Measurements from ENCODE around the gene IPO11.

DNA sequence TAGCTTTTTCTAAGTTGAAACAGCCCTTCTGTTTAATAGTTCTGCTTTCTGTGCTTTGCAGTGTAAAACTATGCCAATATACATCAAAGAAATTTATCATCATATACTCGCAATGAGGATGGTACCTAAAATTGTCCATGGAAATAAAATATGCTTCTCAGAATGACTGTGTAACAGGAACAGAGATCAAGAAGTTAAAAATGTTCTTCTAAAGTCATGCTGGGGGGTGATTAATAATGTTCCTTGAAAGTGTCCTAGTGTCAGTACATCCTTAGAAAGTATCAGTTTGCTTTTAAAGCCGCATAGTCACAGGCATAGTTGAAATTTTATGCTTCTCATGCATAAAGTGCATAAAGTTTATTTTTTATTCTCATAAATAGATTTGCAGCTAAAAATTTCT lies 162.0 kb downstream of the IPO11 start:
- TF ChIP-seq EZH2phosphoT487 (IDR thresholded peaks at IDR 0.05; ENCODE audit: borderline replicate concordance), result no peak
- TF ChIP-seq, protein P1, sequence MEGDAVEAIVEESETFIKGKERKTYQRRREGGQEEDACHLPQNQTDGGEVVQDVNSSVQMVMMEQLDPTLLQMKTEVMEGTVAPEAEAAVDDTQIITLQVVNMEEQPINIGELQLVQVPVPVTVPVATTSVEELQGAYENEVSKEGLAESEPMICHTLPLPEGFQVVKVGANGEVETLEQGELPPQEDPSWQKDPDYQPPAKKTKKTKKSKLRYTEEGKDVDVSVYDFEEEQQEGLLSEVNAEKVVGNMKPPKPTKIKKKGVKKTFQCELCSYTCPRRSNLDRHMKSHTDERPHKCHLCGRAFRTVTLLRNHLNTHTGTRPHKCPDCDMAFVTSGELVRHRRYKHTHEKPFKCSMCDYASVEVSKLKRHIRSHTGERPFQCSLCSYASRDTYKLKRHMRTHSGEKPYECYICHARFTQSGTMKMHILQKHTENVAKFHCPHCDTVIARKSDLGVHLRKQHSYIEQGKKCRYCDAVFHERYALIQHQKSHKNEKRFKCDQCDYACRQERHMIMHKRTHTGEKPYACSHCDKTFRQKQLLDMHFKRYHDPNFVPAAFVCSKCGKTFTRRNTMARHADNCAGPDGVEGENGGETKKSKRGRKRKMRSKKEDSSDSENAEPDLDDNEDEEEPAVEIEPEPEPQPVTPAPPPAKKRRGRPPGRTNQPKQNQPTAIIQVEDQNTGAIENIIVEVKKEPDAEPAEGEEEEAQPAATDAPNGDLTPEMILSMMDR (conservative IDR thresholded peaks at IDR 0.05; ENCODE audit: low read length), result no peak

All from Loucy (cell line).